ENCODE data around the gene MOB2. TPM values are rescaled to one million over a fixed set of nuclear protein-coding genes. Genes with fewer than 3 reads are reported as not detected.
"Not testable (repeated sequence)": the region's sequence is repeated elsewhere in the genome, so short reads cannot be mapped to it uniquely, and the experiment has no call there.

The MOB2 gene
- total RNA-seq, 1 donor, result 54.9 TPM

GRCh38 chr11:1428762-1429316 lies 57.7 kb downstream of the MOB2 start:
- no peak for DNase-seq (ENCODE audit: low read depth in 2 of 3, low spot score in 2 of 3)

- DNase-seq (ENCODE audit: low read depth in 2 of 3, low spot score in 2 of 3), result no peak
Observed at GRCh38 chr11:1425439-1425838, 61.1 kb downstream of the MOB2 start.

GRCh38 chr11:1425006-1425405 lies 61.6 kb downstream of the MOB2 start:
- no peak for DNase-seq (ENCODE audit: low read depth in 2 of 3, low spot score in 2 of 3)

- not testable (repeated sequence) for DNase-seq (ENCODE audit: low read depth in 2 of 3, low spot score in 2 of 3)
Observed at GRCh38 chr11:1423406-1423805, 63.2 kb downstream of the MOB2 start.

GRCh38 chr11:1422981-1423380 lies 63.6 kb downstream of the MOB2 start:
- DNase-seq (ENCODE audit: low read depth in 2 of 3, low spot score in 2 of 3), result no peak

GRCh38 chr11:1422481-1422880 lies 64.1 kb downstream of the MOB2 start:
- no peak for DNase-seq (ENCODE audit: low read depth in 2 of 3, low spot score in 2 of 3)

- DNase-seq (ENCODE audit: low read depth in 2 of 3, low spot score in 2 of 3), result no peak
Observed at GRCh38 chr11:1421291-1421690, 65.3 kb downstream of the MOB2 start.

- no peak for DNase-seq (ENCODE audit: low read depth in 2 of 3, low spot score in 2 of 3)
Observed at GRCh38 chr11:1419811-1420210, 66.8 kb downstream of the MOB2 start.

Other genes with a start within 250 kb of the MOB2 start
- gene TOLLIP, start 177.1 kb downstream of the MOB2 start, total RNA-seq, result 49.3 TPM
- 4.0 TPM for gene BRSK2, start 96.8 kb downstream of the MOB2 start, total RNA-seq
- 1.1 TPM for gene DUSP8, start 85.5 kb upstream of the MOB2 start, total RNA-seq
- gene KRTAP5-1, start 98.5 kb upstream of the MOB2 start, total RNA-seq, result not detected
- not detected for gene KRTAP5-2, start 111.5 kb upstream of the MOB2 start, total RNA-seq
- gene KRTAP5-3, start 121.7 kb upstream of the MOB2 start, total RNA-seq, result not detected
- not detected for gene KRTAP5-4, start 135.4 kb upstream of the MOB2 start, total RNA-seq
- gene KRTAP5-5, start 143.0 kb upstream of the MOB2 start, total RNA-seq, result not detected
- gene KRTAP5-6, start 210.4 kb upstream of the MOB2 start, total RNA-seq, result not detected